Stimulated activated naive CD8-positive, alpha-beta T cell treated with anti-CD3 and anti-CD28 coated beads, Interleukin-15, amount 100 ng/mL, for 72 hours (primary cell): ENCODE data around the gene ELFN2.
A peak's percentile ranks its signal among the peaks of the same experiment; 100 is the strongest.

Experiments
- ATAC-seq: fragments of 150-1000 bp; cut with Tn5 transposase; 2 replicates; pipeline ENCODE4 v1.10.0; 2021; ENCODE audit warnings: mild to moderate bottlenecking, moderate library complexity
- DNase-seq, 2 donors: peaks; one replicate each; pipeline ENCODE4 v3.0.0; 2021 to 2022
- H3K27ac Mint-ChIP-seq, 2 donors: one replicate each; pipeline ENCODE4 v1.8.0; 2022; ENCODE audit warnings: mild to moderate bottlenecking in 2 of 2, mixed read lengths in 2 of 2, moderate library complexity in 2 of 2
- H3K27me3 Mint-ChIP-seq: one replicate; pipeline ENCODE4 v1.8.0; 2022; ENCODE audit warnings: mixed read lengths
- H3K4me1 Mint-ChIP-seq: one replicate; pipeline ENCODE4 v1.8.0; 2022; ENCODE audit warnings: mild to moderate bottlenecking, mixed read lengths
- H3K4me3 Mint-ChIP-seq, 2 donors: one replicate each; pipeline ENCODE4 v1.8.0; 2022; ENCODE audit warnings: mild to moderate bottlenecking in 2 of 2, mixed read lengths in 2 of 2, moderate library complexity in 1 of 2
- H3K9me3 Mint-ChIP-seq, 2 donors: one replicate each; pipeline ENCODE4 v1.8.0; 2022; ENCODE audit warnings: mixed read lengths in 2 of 2

Gene ELFN2

GRCh38 chr22:37374571-37374970, 52.7 kb downstream of the ELFN2 start:
- H3K4me3 Mint-ChIP-seq = no peak overlapping the region
- H3K4me1 Mint-ChIP-seq = peaks cover 5% of the 10 kb centered on the region
- peaks cover 53% of the 10 kb centered on the region for H3K27me3 Mint-ChIP-seq
- ATAC-seq = no peak
- H3K27ac Mint-ChIP-seq = no peak overlapping the region
- no peak for DNase-seq
- H3K9me3 Mint-ChIP-seq = no peaks in the 10 kb centered on the region

GRCh38 chr22:37373451-37373850, 53.8 kb downstream of the ELFN2 start:
- no peak overlapping the region for H3K27ac Mint-ChIP-seq
- H3K4me1 Mint-ChIP-seq = no peaks in the 10 kb centered on the region
- no peak for DNase-seq
- H3K4me3 Mint-ChIP-seq = no peak overlapping the region
- H3K9me3 Mint-ChIP-seq = no peaks in the 10 kb centered on the region
- ATAC-seq = no peak
- H3K27me3 Mint-ChIP-seq = peaks cover 42% of the 10 kb centered on the region

DNA sequence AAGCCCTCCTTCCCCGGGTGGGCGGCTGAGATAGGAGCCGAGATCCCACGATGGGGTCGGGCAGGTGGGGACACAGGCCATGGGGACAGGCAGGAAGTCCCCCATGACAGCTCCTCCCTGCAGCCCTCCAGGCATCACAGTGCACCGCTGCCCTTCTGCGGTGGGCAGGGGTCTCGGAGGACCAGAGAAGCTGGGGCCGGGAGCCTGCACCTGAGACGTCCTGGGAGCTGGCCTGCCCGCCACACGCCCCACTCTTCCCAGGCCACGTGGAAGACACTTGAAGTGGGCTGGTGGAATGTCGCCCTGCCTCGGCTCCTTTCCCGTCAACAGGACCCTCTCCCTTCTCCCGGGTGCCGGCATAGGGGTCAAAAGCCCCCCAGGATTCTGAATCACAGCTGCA, 55.4 kb downstream of the ELFN2 start:
- Mint-ChIP-seq H3K4me1 (no peaks in the 10 kb centered on the region), H3K9me3 (no peaks in the 10 kb centered on the region), H3K27me3 (peaks cover 28% of the 10 kb centered on the region), H3K27ac (no peak overlapping the region), H3K4me3 (no peak overlapping the region)
- DNase-seq = no peak
- ATAC-seq = no peak

- Mint-ChIP-seq H3K27ac (no peak overlapping the region), H3K9me3 (no peaks in the 10 kb centered on the region), H3K4me3 (no peak overlapping the region), H3K27me3 (peaks cover 23% of the 10 kb centered on the region), H3K4me1 (no peaks in the 10 kb centered on the region)
- DNase-seq (no peak), ATAC-seq (no peak)
Observed at GRCh38 chr22:37371491-37371890, 55.8 kb downstream of the ELFN2 start.

DNA sequence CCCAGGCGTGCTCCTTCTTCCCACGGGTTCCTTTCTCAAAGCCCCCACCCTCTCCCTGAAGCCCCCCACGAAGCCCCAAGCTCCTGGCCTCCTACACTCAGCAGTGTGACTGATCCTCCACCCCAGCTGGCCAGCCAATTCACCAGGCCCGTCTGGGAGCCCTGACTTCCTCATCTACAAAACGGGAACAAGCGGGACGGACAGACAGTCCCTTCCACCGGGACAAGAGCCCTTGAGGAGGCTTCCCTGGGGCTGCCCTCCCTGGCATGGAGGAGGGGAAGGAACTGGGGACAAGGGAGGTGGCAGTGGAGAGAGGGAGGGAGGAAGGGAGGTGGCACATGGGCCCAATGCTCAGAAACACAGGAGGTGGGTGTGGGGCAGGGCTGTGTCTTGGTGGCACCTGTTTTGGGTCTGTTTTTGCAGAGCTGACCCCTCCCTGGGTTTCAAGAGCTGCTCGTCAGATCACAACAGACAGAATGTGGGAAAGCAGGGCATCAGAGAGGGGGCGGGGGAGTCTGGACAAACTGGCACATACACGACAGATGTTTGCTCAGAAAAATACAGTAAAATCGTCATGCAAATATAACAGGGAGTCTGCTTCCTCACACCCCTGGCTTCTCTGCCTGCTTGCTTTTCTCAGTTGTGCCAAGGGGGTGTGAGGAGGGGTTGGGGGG, 56.8 kb downstream of the ELFN2 start:
- Mint-ChIP-seq H3K27ac (no peak overlapping the region), H3K4me1 (no peaks in the 10 kb centered on the region), H3K27me3 (peaks cover 13% of the 10 kb centered on the region), H3K4me3 (no peak overlapping the region), H3K9me3 (no peaks in the 10 kb centered on the region)
- DNase-seq (no peak), ATAC-seq (no peak)

GRCh38 chr22:37369483-37369882, 57.8 kb downstream of the ELFN2 start:
- ATAC-seq (no peak), DNase-seq (no peak)
- H3K4me3 Mint-ChIP-seq = no peak overlapping the region
- H3K9me3 Mint-ChIP-seq = no peaks in the 10 kb centered on the region
- H3K27ac Mint-ChIP-seq = no peak overlapping the region
- peaks cover 6% of the 10 kb centered on the region for H3K27me3 Mint-ChIP-seq
- no peaks in the 10 kb centered on the region for H3K4me1 Mint-ChIP-seq

DNA sequence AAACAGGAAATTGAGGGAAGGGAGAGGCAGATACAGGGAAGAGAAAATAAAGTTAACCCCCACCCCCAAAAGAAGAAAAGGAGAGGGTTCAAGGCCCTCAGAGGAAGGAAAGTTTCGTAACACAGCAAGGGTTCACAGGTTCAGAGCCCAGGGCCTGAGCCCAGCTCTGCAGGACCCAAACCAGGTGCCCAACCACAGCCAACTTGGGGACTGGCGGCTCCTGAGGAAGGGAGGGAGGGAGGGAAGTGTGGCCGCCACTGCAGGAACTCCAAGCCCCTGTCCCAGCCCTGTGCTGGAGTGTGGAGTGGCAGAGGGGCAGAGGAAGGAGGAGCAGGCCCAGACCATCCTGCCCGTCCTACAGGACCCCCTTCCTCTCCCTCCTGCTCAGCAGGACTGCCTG, 59.2 kb downstream of the ELFN2 start:
- no peaks in the 10 kb centered on the region for H3K9me3 Mint-ChIP-seq
- no peaks in the 10 kb centered on the region for H3K27me3 Mint-ChIP-seq
- H3K4me3 Mint-ChIP-seq = no peak overlapping the region
- ATAC-seq = no peak
- no peak overlapping the region for H3K27ac Mint-ChIP-seq
- no peak for DNase-seq
- no peaks in the 10 kb centered on the region for H3K4me1 Mint-ChIP-seq

DNA sequence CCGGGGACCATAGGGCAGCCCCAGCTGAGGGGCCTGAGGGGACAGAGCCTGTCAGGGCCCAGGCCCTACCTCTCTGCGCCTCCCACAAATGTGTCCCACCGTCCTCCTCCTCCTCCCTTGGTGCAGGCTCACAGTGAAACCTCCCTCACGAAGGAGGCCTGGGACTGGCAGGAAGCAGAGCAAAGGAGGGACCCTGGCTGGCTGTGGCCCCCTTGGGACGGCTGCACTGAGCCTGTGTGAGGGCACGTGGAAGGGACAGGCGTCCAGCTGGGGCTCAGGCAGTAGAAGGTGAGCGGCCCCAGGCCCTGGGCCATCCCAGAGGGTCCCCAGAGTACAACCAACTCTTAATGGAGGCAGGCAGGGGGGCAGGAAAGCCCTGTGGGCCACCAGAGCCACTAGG, 60.7 kb downstream of the ELFN2 start:
- H3K4me1 Mint-ChIP-seq = peaks cover 1% of the 10 kb centered on the region
- no peaks in the 10 kb centered on the region for H3K9me3 Mint-ChIP-seq
- H3K27ac Mint-ChIP-seq = peak overlapping the region in 1 of 2 donors; percentile 72
- ATAC-seq (no peak), DNase-seq (no peak)
- H3K27me3 Mint-ChIP-seq = no peaks in the 10 kb centered on the region
- H3K4me3 Mint-ChIP-seq = no peak overlapping the region

GRCh38 chr22:37365950-37366349, 61.3 kb downstream of the ELFN2 start:
- Mint-ChIP-seq H3K27me3 (no peaks in the 10 kb centered on the region), H3K27ac (no peak overlapping the region), H3K4me3 (no peak overlapping the region), H3K4me1 (peaks cover 6% of the 10 kb centered on the region), H3K9me3 (no peaks in the 10 kb centered on the region)
- no peak for ATAC-seq
- no peak for DNase-seq

GRCh38 chr22:37363261-37363992, 63.9 kb downstream of the ELFN2 start:
- H3K27ac Mint-ChIP-seq = peak overlapping the region; percentile 52 to 89
- no peak overlapping the region for H3K4me3 Mint-ChIP-seq
- DNase-seq (no peak), ATAC-seq (no peak)
- H3K9me3 Mint-ChIP-seq = no peaks in the 10 kb centered on the region
- peaks cover 6% of the 10 kb centered on the region for H3K4me1 Mint-ChIP-seq
- H3K27me3 Mint-ChIP-seq = no peaks in the 10 kb centered on the region

- H3K4me1 Mint-ChIP-seq = peaks cover 6% of the 10 kb centered on the region
- H3K4me3 Mint-ChIP-seq = no peak overlapping the region
- H3K27ac Mint-ChIP-seq = peak overlapping the region in 1 of 2 donors; percentile 31
- ATAC-seq (no peak), DNase-seq (no peak)
- no peaks in the 10 kb centered on the region for H3K9me3 Mint-ChIP-seq
- H3K27me3 Mint-ChIP-seq = no peaks in the 10 kb centered on the region
Observed at GRCh38 chr22:37362621-37363020, 64.7 kb downstream of the ELFN2 start.

- no peaks in the 10 kb centered on the region for H3K9me3 Mint-ChIP-seq
- H3K4me3 Mint-ChIP-seq = no peak overlapping the region
- ATAC-seq (no peak), DNase-seq (no peak)
- H3K27ac Mint-ChIP-seq = no peak overlapping the region
- no peaks in the 10 kb centered on the region for H3K27me3 Mint-ChIP-seq
- peaks cover 6% of the 10 kb centered on the region for H3K4me1 Mint-ChIP-seq
Observed at GRCh38 chr22:37358917-37359316, 68.4 kb downstream of the ELFN2 start.

DNA sequence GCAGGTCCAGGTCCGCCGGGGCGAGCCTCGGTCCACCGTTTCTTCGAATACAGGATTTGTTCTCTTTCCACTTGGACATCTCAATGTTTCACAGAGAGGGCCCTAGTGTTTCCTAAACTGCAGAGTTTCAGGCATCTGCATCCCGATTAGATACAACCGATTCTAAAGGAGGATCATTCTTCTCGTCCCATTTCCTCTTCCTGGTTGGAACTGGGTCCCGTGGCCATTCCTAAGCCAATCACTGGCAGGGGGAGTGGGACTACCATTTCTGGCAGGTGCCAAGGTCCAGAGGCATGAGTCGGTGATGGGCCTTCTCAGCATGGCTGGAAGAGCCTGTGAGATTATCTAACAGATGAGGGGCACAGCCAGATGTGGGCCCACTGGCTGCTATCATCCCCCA, 68.9 kb downstream of the ELFN2 start:
- Mint-ChIP-seq H3K27me3 (no peaks in the 10 kb centered on the region), H3K27ac (no peak overlapping the region), H3K4me3 (no peak overlapping the region), H3K9me3 (no peaks in the 10 kb centered on the region), H3K4me1 (peaks cover 6% of the 10 kb centered on the region)
- no peak for ATAC-seq
- no peak for DNase-seq

GRCh38 chr22:37357446-37358075, 69.7 kb downstream of the ELFN2 start:
- no peak overlapping the region for H3K4me3 Mint-ChIP-seq
- no peak overlapping the region for H3K27ac Mint-ChIP-seq
- no peaks in the 10 kb centered on the region for H3K9me3 Mint-ChIP-seq
- H3K27me3 Mint-ChIP-seq = no peaks in the 10 kb centered on the region
- H3K4me1 Mint-ChIP-seq = peaks cover 6% of the 10 kb centered on the region
- DNase-seq (no peak), ATAC-seq (no peak)

DNA sequence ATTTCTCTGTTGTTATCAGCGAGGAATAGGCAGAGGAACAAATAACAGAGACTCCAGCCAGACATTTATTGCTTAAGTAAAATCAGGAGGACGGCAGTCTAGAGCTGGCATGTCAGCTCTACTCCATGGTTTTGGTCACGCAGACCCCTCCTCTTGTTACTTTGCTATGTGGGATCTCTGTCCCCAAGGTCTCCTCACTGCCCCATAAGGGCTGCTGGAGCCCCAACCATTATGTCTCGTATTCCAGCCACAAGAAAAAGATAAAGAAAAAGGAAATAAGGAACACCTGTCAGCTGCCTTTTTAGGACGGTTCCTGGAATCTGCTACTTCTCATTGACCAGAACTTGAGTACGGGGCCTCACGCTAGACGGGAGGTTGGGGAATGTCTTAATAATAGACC, 70.4 kb downstream of the ELFN2 start:
- H3K9me3 Mint-ChIP-seq = no peaks in the 10 kb centered on the region
- ATAC-seq (no peak), DNase-seq (no peak)
- no peak overlapping the region for H3K4me3 Mint-ChIP-seq
- no peaks in the 10 kb centered on the region for H3K27me3 Mint-ChIP-seq
- H3K27ac Mint-ChIP-seq = no peak overlapping the region
- peaks cover 6% of the 10 kb centered on the region for H3K4me1 Mint-ChIP-seq

GRCh38 chr22:37355174-37355573, 72.1 kb downstream of the ELFN2 start:
- no peak overlapping the region for H3K4me3 Mint-ChIP-seq
- H3K27ac Mint-ChIP-seq = no peak overlapping the region
- H3K27me3 Mint-ChIP-seq = no peaks in the 10 kb centered on the region
- no peaks in the 10 kb centered on the region for H3K9me3 Mint-ChIP-seq
- ATAC-seq (no peak), DNase-seq (no peak)
- H3K4me1 Mint-ChIP-seq = no peaks in the 10 kb centered on the region
